H1 (cell line): Measurements from ENCODE around the gene TAC4. TPM values are rescaled to one million over a fixed set of nuclear protein-coding genes. Genes with fewer than 3 reads are reported as not detected.

Experiments
- CTCF ChIA-PET: fragments of 300-600 bp; sonication (Branson Sonifier 250); formaldehyde crosslinking; loops from one replicate; lab custom pipeline; 2021; ENCODE audit not compliant: partially characterized antibody; lab: Charles Lee
- POLR2A ChIA-PET: fragments of 300-600 bp; sonication (Branson Sonifier 250); formaldehyde crosslinking; loops from one replicate; lab custom pipeline; 2021; ENCODE audit warnings: inconsistent platforms; ENCODE audit not compliant: partially characterized antibody; lab: Charles Lee
- DNase-seq, 2 experiments: peaks; one replicate each; pipeline versions ENCODE4 v3.0.0 to v3.0.0-alpha.2; 2010 to 2022; ENCODE audit warnings: low spot score in 2 of 2, low read depth in 1 of 2, mixed read lengths in 1 of 2
- FAIRE-seq: peaks from 2 replicates; lab custom pipeline; 2011; peaks lifted over from hg19 to GRCh38; lab: Jason Lieb, UNC
- H2AFZ ChIP-seq: 2 replicates; pipeline ENCODE4 v1.8.1; 2012; ENCODE audit warnings: low read length, inconsistent platforms
- H2AK5ac ChIP-seq: 2 replicates; pipeline ENCODE4 v1.6.1; 2013; ENCODE audit warnings: low read depth, low read length
- H2BK120ac ChIP-seq: replicated peaks from 2 replicates; pipeline ENCODE3; 2013; ENCODE audit warnings: low read depth, low read length, inconsistent platforms
- H2BK12ac ChIP-seq: 2 replicates; pipeline ENCODE4 v1.6.1; 2013; ENCODE audit warnings: low read depth, low read length
- H2BK15ac ChIP-seq: 2 replicates; pipeline ENCODE4 v1.6.1; 2013; ENCODE audit warnings: low read length
- H2BK20ac ChIP-seq: 2 replicates; pipeline ENCODE4 v1.6.1; 2013; ENCODE audit warnings: low read length
- H2BK5ac ChIP-seq: 2 replicates; pipeline ENCODE4 v1.6.1; 2013; ENCODE audit warnings: low read depth, low read length
- H3K14ac ChIP-seq: 2 replicates; pipeline ENCODE4 v1.6.1; 2013; ENCODE audit warnings: inconsistent platforms; ENCODE audit not compliant: insufficient read length
- H3K18ac ChIP-seq: 2 replicates; pipeline ENCODE4 v1.6.1; 2013; ENCODE audit warnings: low read length; ENCODE audit errors: extremely low read depth
- H3K23ac ChIP-seq: 2 replicates; pipeline ENCODE4 v1.6.1; 2013; ENCODE audit warnings: inconsistent platforms; ENCODE audit not compliant: insufficient read length
- H3K23me2 ChIP-seq: 2 replicates; pipeline ENCODE4 v1.6.1; 2013; ENCODE audit warnings: low read depth, low read length
- H3K27ac ChIP-seq: 2 replicates; pipeline ENCODE4 v1.6.1; 2011; ENCODE audit warnings: low read depth, low read length, inconsistent platforms
- H3K27me3 ChIP-seq, 4 experiments: replicated peaks in 1 of 4; 1 replicate in 1 of 4; 2 replicates in 3 of 4; pipeline versions ENCODE4 v1.6.1 to v1.8.1; 2011 to 2013; ENCODE audit warnings: low read length in 3 of 4, mild to moderate bottlenecking in 3 of 4, inconsistent platforms in 2 of 4, mixed read lengths in 2 of 4, moderate library complexity in 1 of 4; ENCODE audit not compliant: control insufficient read depth in 3 of 4, insufficient read depth in 3 of 4; ENCODE audit errors: extremely low read depth in 1 of 4
- H3K36me3 ChIP-seq, 4 experiments: 2 replicates each; pipeline versions ENCODE4 v1.6.1 to v1.8.1; 2011 to 2013; ENCODE audit warnings: mild to moderate bottlenecking in 4 of 4, low read length in 3 of 4, moderate library complexity in 2 of 4, control low read depth in 1 of 4, inconsistent platforms in 1 of 4; ENCODE audit not compliant: insufficient read depth in 4 of 4, control insufficient read depth in 2 of 4
- H3K4ac ChIP-seq: replicated peaks from 2 replicates; pipeline ENCODE3; 2013; ENCODE audit warnings: low read length, low read depth, mixed read lengths, inconsistent platforms; ENCODE audit not compliant: insufficient read length
- H3K4me1 ChIP-seq, 4 experiments: replicated peaks in 1 of 4; 1 replicate in 1 of 4; 2 replicates in 3 of 4; pipeline versions ENCODE4 v1.6.1 to v1.8.1; 2011 to 2013; ENCODE audit warnings: low read length in 3 of 4, inconsistent platforms in 2 of 4, mixed read lengths in 1 of 4; ENCODE audit not compliant: insufficient read depth in 4 of 4, control insufficient read depth in 3 of 4
- H3K4me2 ChIP-seq, 2 experiments: 2 replicates each; pipeline versions ENCODE4 v1.6.1 to v1.8.1; 2011 to 2013; ENCODE audit warnings: low read depth in 2 of 2, low read length in 2 of 2, control low read depth in 1 of 2, inconsistent platforms in 1 of 2, mild to moderate bottlenecking in 1 of 2; ENCODE audit not compliant: insufficient read depth in 1 of 2
- H3K4me3 ChIP-seq, 4 experiments: fragments of 200-600, 300-600 bp in 1 of 4; sonication (generic), shearing (Covaris generic), sonication (Bioruptor Twin) in 1 of 4; 2 replicates each; pipeline versions ENCODE4 v1.5.1 to v1.8.1; 2011 to 2016; ENCODE audit warnings: low read length in 4 of 4, low read depth in 3 of 4, control low read depth in 2 of 4, inconsistent platforms in 2 of 4, mild to moderate bottlenecking in 2 of 4, mixed read lengths in 1 of 4, moderate library complexity in 1 of 4; ENCODE audit not compliant: insufficient read depth in 2 of 4; ENCODE audit errors: extremely low read depth in 1 of 4
- H3K56ac ChIP-seq: replicated peaks from 2 replicates; pipeline ENCODE3; 2013; ENCODE audit warnings: low read depth, mild to moderate bottlenecking, mixed read lengths, low read length, inconsistent platforms; ENCODE audit not compliant: insufficient read length
- H3K79me1 ChIP-seq: 2 replicates; pipeline ENCODE4 v1.6.1; 2013; ENCODE audit warnings: low read depth, low read length, control low read depth
- H3K79me2 ChIP-seq, 2 experiments: 2 replicates each; pipeline versions ENCODE4 v1.6.1 to v1.8.1; 2012 to 2013; ENCODE audit warnings: low read length in 2 of 2, mild to moderate bottlenecking in 2 of 2, inconsistent platforms in 1 of 2; ENCODE audit not compliant: insufficient read depth in 2 of 2, control insufficient read depth in 1 of 2
- H3K9ac ChIP-seq, 4 experiments: replicated peaks in 1 of 4; 1 replicate in 1 of 4; 2 replicates in 3 of 4; pipeline versions ENCODE4 v1.6.1 to v1.8.1; 2011 to 2013; ENCODE audit warnings: low read depth in 3 of 4, low read length in 3 of 4, control low read depth in 2 of 4, mild to moderate bottlenecking in 2 of 4, moderate library complexity in 2 of 4, inconsistent platforms in 1 of 4; ENCODE audit errors: extremely low read depth in 1 of 4
- H3K9me3 ChIP-seq, 2 experiments: 2 replicates each; pipeline versions ENCODE4 v1.6.1 to v1.8.1; 2012 to 2013; ENCODE audit warnings: mild to moderate bottlenecking in 2 of 2, moderate library complexity in 2 of 2, control low read depth in 1 of 2, inconsistent platforms in 1 of 2, low read depth in 1 of 2, low read length in 1 of 2, mixed read lengths in 1 of 2; ENCODE audit not compliant: insufficient read depth in 2 of 2
- H4K20me1 ChIP-seq, 2 experiments: replicated peaks in 1 of 2; 2 replicates each; pipeline versions ENCODE3 to v1.8.1; 2011 to 2013; ENCODE audit warnings: inconsistent platforms in 2 of 2, low read length in 2 of 2, mild to moderate bottlenecking in 1 of 2; ENCODE audit not compliant: insufficient read depth in 2 of 2, control insufficient read depth in 1 of 2
- H4K5ac ChIP-seq: 2 replicates; pipeline ENCODE4 v1.6.1; 2013; ENCODE audit warnings: low read length, low read depth, mixed read lengths, inconsistent platforms; ENCODE audit not compliant: insufficient read length
- H4K8ac ChIP-seq: 2 replicates; pipeline ENCODE4 v1.8.0; 2013; ENCODE audit warnings: mild to moderate bottlenecking, moderate library complexity, low read length, inconsistent platforms; ENCODE audit not compliant: insufficient read depth; ENCODE audit errors: extremely low read depth
- H4K91ac ChIP-seq: replicated peaks from 2 replicates; pipeline ENCODE3; 2013; ENCODE audit warnings: low read length, mixed read lengths, inconsistent platforms; ENCODE audit not compliant: insufficient read length
- ATF2 ChIP-seq: IDR thresholded peaks from 2 replicates; pipeline ENCODE4 v1.6.1; 2012; ENCODE audit warnings: low read length, inconsistent platforms
- BACH1 ChIP-seq: IDR thresholded peaks from 2 replicates; pipeline ENCODE4 v1.6.1; 2012; ENCODE audit warnings: low read length, improper control_type of control experiment
- CBX5 ChIP-seq: fragments of 300-800, 300-1000 bp; sonication (generic); IDR thresholded peaks from 2 replicates; pipeline ENCODE4 v1.7.1; 2016; ENCODE audit warnings: antibody characterized with exemption, low read length, low read depth
- CHD2 ChIP-seq: IDR thresholded peaks from 2 replicates; pipeline ENCODE4 v1.6.1; 2012; ENCODE audit warnings: low read length, improper control_type of control experiment
- EZH2 ChIP-seq: fragments of 200-600 bp; sonication (generic); IDR thresholded peaks from 2 replicates; pipeline ENCODE4 v1.7.1; 2012; ENCODE audit warnings: low read depth, mild to moderate bottlenecking, moderate library complexity, low read length, inconsistent platforms; ENCODE audit not compliant: severe bottlenecking
- FOSL1 ChIP-seq: IDR thresholded peaks from 2 replicates; pipeline ENCODE4 v1.6.1; 2011; ENCODE audit warnings: mild to moderate bottlenecking, low read depth, low read length, moderate library complexity; ENCODE audit not compliant: insufficient read depth
- GABPA ChIP-seq: IDR thresholded peaks from 2 replicates; pipeline ENCODE4 v1.6.1; 2011; ENCODE audit warnings: mild to moderate bottlenecking, low read length, moderate library complexity, borderline replicate concordance; ENCODE audit not compliant: insufficient read depth
- KDM5A ChIP-seq: fragments of 200-600 bp; IDR thresholded peaks from 2 replicates; pipeline ENCODE4 v1.7.1; 2012; ENCODE audit warnings: mild to moderate bottlenecking, low read length, inconsistent platforms, mixed read lengths
- MAX ChIP-seq: IDR thresholded peaks from 2 replicates; pipeline ENCODE4 v1.6.1; 2012; ENCODE audit warnings: inconsistent platforms
- RFX5 ChIP-seq: IDR thresholded peaks from 2 replicates; pipeline ENCODE4 v1.6.1; 2011; ENCODE audit warnings: low read depth, low read length, improper control_type of control experiment, borderline replicate concordance
- TAF7 ChIP-seq: optimal IDR thresholded peaks from 2 replicates; pipeline ENCODE3; 2011; ENCODE audit warnings: low read depth, mild to moderate bottlenecking, inconsistent platforms, low read length, moderate library complexity, borderline replicate concordance
- ZNF274 ChIP-seq: IDR thresholded peaks from 2 replicates; pipeline ENCODE4 v1.7.0; 2012; ENCODE audit warnings: low read length, borderline replicate concordance; ENCODE audit errors: extremely low read depth
- WGBS, 2 experiments: shearing (Covaris generic) in 1 of 2; methylation state at CpG; one replicate each; pipeline versions ENCODE4 v1.1.6 to v1.1.7; 2013 to 2015; ENCODE audit warnings: low lambda C conversion rate in 2 of 2, mixed read lengths in 2 of 2, inconsistent platforms in 1 of 2, low coverage in 1 of 2, missing lambda C conversion rate in 1 of 2; ENCODE audit not compliant: insufficient replicate concordance in 2 of 2, insufficient coverage in 1 of 2, insufficient read length in 1 of 2; ENCODE audit errors: extremely low coverage in 1 of 2, missing lambda C conversion rate in 1 of 2; 5-methylcytosine and 5-hydroxymethylcytosine counted together
- polyA plus RNA-seq, 7 experiments: library from polyadenylated mRNA; depleted of rRNA in 3 of 7; stranded (reverse) in 5 of 7; unstranded in 2 of 7; fragments of >200 nt in 5 of 7; fragments of 200-250 nt in 2 of 7; gene quantifications; 1 replicate in 5 of 7; 2 replicates in 1 of 7; 4 replicates in 1 of 7; pipeline versions ENCODE4 v1.2.1 to v1.2.3, GENCODE V29; 2011 to 2013; ENCODE audit warnings: missing spikeins in 2 of 7, mixed read lengths in 2 of 7
- total RNA-seq: library from RNA; stranded (reverse); fragmentation: NEBNext Ultra II Directional; extraction: Animal tissue kit (Norgen Biotek cat#: 25700); gene quantifications from 2 replicates; pipeline ENCODE4 v1.2.1, GENCODE V29; 2021

The TAC4 gene
- total and polyA plus RNA-seq, 2 of the 8 experiments (the other 6 are each of a cell fraction or from before 2014, with no cell fraction given) = 0.15 TPM; not detected in 1

- Histone ChIP-seq H3K23me2 (no peaks in the 10 kb centered on the region), H2BK5ac (no peak overlapping the region), H3K9ac (no peak overlapping the region), H3K9me3 (no peaks in the 10 kb centered on the region), H3K4me2 (no peak overlapping the region), H4K8ac (no peak overlapping the region), H4K20me1 (peaks cover 0 to 4% of the 10 kb centered on the region in 2 experiments), H2BK15ac (no peak overlapping the region), H3K56ac (no peak overlapping the region), H3K18ac (no peak overlapping the region), H2BK12ac (no peak overlapping the region), H3K14ac (no peak overlapping the region), H3K4ac (no peak overlapping the region), H3K79me2 (no peaks in the 10 kb centered on the region), H3K4me1 (peaks cover 0 to 3% (median 0%) of the 10 kb centered on the region in 4 experiments; a peak in 1 of 7 replicates), H3K23ac (no peak overlapping the region), H3K79me1 (0 out of 2 replicates have a peak, but pooled peaks cover 3% of the 10 kb centered on the region), H4K91ac (no peak overlapping the region), H2AFZ (no peak overlapping the region), H4K5ac (no peak overlapping the region), H3K36me3 (peaks cover 13 to 56% (median 52%) of the 10 kb centered on the region in 4 experiments; a peak in 7 of 8 replicates), H3K27ac (no peak overlapping the region), H3K4me3 (no peak overlapping the region), H2BK20ac (no peak overlapping the region), H2BK120ac (no peak overlapping the region), H2AK5ac (no peak overlapping the region), H3K27me3 (no peaks in the 10 kb centered on the region)
- CTCF ChIA-PET = interaction anchor here (0.6 to 2.9 kb wide), 5 partner anchors 15 to 335 kb away, joined by 3 to 11 read pairs (median 3); no protein-coding TSS in a partner anchor
- POLR2A ChIA-PET = interaction anchor here (1.0 to 2.7 kb wide), 5 partner anchors 9 to 67 kb away, joined by 3 to 14 read pairs (median 11); partner anchors contain the start of genes FAM117A and KAT7
- DNase-seq = no peak
- FAIRE-seq = no peak
- WGBS, 2 experiments = 100% methylated on average over 1 of the region's 1 CpG; no CpG with 5 or more reads in 1 of the 2 experiments
- TF ChIP-seq TAF7 (no peak), FOSL1 (no peak), CHD2 (no peak), ATF2 (no peak), CBX5 (no peak), ZNF274 (no peak), RFX5 (no peak), EZH2 (no peak), GABPA (no peak), KDM5A (no peak), BACH1 (no peak), MAX (no peak)
Measured at GRCh38 chr17:49830605-49831004, 17.3 kb downstream of the TAC4 start.
